Spleen (tissue), 11 donors: ENCODE measurements around the gene CEP63. TPM values are rescaled to one million over a fixed set of nuclear protein-coding genes. Genes with fewer than 3 reads are reported as not detected.

Source experiments
- DNase-seq: peaks from one replicate; pipeline ENCODE4 v3.0.0-alpha.2; 2020
- H3K27ac ChIP-seq, 8 donors: fragments of 200-600 bp; sonication (generic) in 7 of 8; 1 replicate in 4 of 8; 2 replicates in 4 of 8; pipeline versions ENCODE4 v1.5.0 to v1.8.0; 2016 to 2021; ENCODE audit warnings: inconsistent platforms in 4 of 8, mild to moderate bottlenecking in 4 of 8, moderate library complexity in 1 of 8
- H3K27me3 ChIP-seq, 7 donors: fragments of 200-600 bp; sonication (generic) in 6 of 7; replicated peaks in 1 of 7; 1 replicate in 4 of 7; 2 replicates in 3 of 7; pipeline versions ENCODE4 v1.5.0 to v1.8.0; 2016 to 2021; ENCODE audit warnings: inconsistent platforms in 3 of 7, mild to moderate bottlenecking in 1 of 7
- H3K36me3 ChIP-seq, 6 donors: fragments of 200-600 bp; sonication (generic) in 5 of 6; 1 replicate in 4 of 6; 2 replicates in 2 of 6; pipeline versions ENCODE4 v1.5.0 to v1.8.0; 2016 to 2021; ENCODE audit warnings: inconsistent platforms in 2 of 6
- H3K4me1 ChIP-seq, 6 donors: fragments of 200-600 bp; sonication (generic) in 5 of 6; 1 replicate in 3 of 6; 2 replicates in 3 of 6; pipeline versions ENCODE4 v1.5.0 to v1.8.0; 2016 to 2021; ENCODE audit warnings: inconsistent platforms in 3 of 6
- H3K4me3 ChIP-seq, 8 donors: fragments of 200-600 bp; sonication (generic) in 7 of 8; 1 replicate in 4 of 8; 2 replicates in 4 of 8; pipeline versions ENCODE4 v1.5.0 to v1.8.0; 2016 to 2021; ENCODE audit warnings: inconsistent platforms in 4 of 8, mild to moderate bottlenecking in 4 of 8, moderate library complexity in 2 of 8
- H3K9me3 ChIP-seq, 8 donors: fragments of 200-600 bp; sonication (generic) in 7 of 8; 1 replicate in 4 of 8; 2 replicates in 4 of 8; pipeline versions ENCODE4 v1.5.0 to v1.8.0; 2016 to 2021; ENCODE audit warnings: inconsistent platforms in 4 of 8
- CTCF ChIP-seq, 11 experiments: fragments of 200-600 bp in 7 of 11; fragments of 450-650 bp in 4 of 11; sonication (generic) in 4 of 11; IDR thresholded peaks in 8 of 11; conservative IDR thresholded peaks in 3 of 11; 1 replicate in 7 of 11; 2 replicates in 4 of 11; pipeline versions ENCODE4 v1.4.0 to v1.8.0; 2016 to 2021; ENCODE audit warnings: antibody characterized with exemption in 11 of 11, inconsistent platforms in 4 of 11, mild to moderate bottlenecking in 1 of 11
- POLR2A ChIP-seq, 3 donors: fragments of 450-650 bp; IDR thresholded peaks; one replicate each; pipeline ENCODE4 v1.5.1; 2017; ENCODE audit warnings: antibody characterized with exemption in 3 of 3, mild to moderate bottlenecking in 1 of 3
- POLR2AphosphoS5 ChIP-seq, 3 donors: sonication (generic); formaldehyde crosslinking; IDR thresholded peaks; one replicate each; pipeline ENCODE4 v1.5.1; 2017; ENCODE audit warnings: antibody characterized with exemption in 3 of 3
- WGBS, 5 donors: extraction: QIAGEN DNeasy Blood & Tissue Kit in 3 of 5; methylation state at CpG; one replicate each; pipeline versions ENCODE4 v1.1.5 to v1.1.7; 2013 to 2018; 5-methylcytosine and 5-hydroxymethylcytosine counted together
- intact Hi-C: fragments of 100-400 bp; cut with DNase I; formaldehyde crosslinking; loops from one replicate; pipeline ENCODE4 v1.15.0; 2023; ENCODE audit warnings: low total_unique reads
- polyA plus RNA-seq, 3 donors: library from polyadenylated mRNA; stranded (reverse); fragments of 200-250 nt; gene quantifications; one replicate each; pipeline ENCODE4 v1.2.1, GENCODE V29; 2013
- total RNA-seq, 7 donors: library from RNA; depleted of rRNA in 3 of 7; stranded (reverse); fragments of >200 nt in 3 of 7; fragmentation: NEBNext Ultra II Directional in 4 of 7; extraction: Animal tissue kit (Norgen Biotek cat#: 25700) in 4 of 7; gene quantifications; one replicate each; pipeline versions ENCODE4 v1.1.0 to v1.2.1, GENCODE V29; 2016 to 2021
- donor health status: healthy with polysubstance abuse.
- donor health status: DM: no; HTN: no; CAD: no; lungs with moderate emphysema.
- donor health status: DM: no; HTN: no; CAD: no.
- donor health status: Bipolar disorder and iron deficiency.
- donor health status: healthy.
- donor health status: DM: no; HTN: no; CAD: no.
- donor health status: DM: yes; HTN: yes; CAD: no.

CEP63 gene
- total and polyA plus RNA-seq, 10 donors: 13.4 to 37.0 (median 28.1) TPM

- intact Hi-C loops: no loop called here
- TF ChIP-seq POLR2A (IDR thresholded peaks at IDR 0.05): no peak
- TF ChIP-seq CTCF (IDR thresholded peaks at IDR 0.05 in 8 of 11, conservative IDR thresholded peaks at IDR 0.05 in 3 of 11): no peak
- no peak for TF ChIP-seq POLR2AphosphoS5 (IDR thresholded peaks at IDR 0.05)
- Histone ChIP-seq H3K27ac (peak overlapping the region in 1 of 8 donors; percentile 0), H3K27me3 (peaks cover 0 to 16% (median 0%) of the 10 kb centered on the region in 7 donors), H3K4me1 (peaks cover 0 to 52% (median 9%) of the 10 kb centered on the region in 6 donors), H3K4me3 (peak overlapping the region in 1 of 8 donors; percentile 48), H3K9me3 (no peaks in the 10 kb centered on the region), H3K36me3 (no peaks in the 10 kb centered on the region)
- DNase-seq: no peak
- WGBS, 5 donors: 11 to 29% (median 23%) methylated on average over 1 of the region's 1 CpG
These were observed 114.3 kb downstream of the CEP63 start for GRCh38 chr3:134600206-134600605.

DNA sequence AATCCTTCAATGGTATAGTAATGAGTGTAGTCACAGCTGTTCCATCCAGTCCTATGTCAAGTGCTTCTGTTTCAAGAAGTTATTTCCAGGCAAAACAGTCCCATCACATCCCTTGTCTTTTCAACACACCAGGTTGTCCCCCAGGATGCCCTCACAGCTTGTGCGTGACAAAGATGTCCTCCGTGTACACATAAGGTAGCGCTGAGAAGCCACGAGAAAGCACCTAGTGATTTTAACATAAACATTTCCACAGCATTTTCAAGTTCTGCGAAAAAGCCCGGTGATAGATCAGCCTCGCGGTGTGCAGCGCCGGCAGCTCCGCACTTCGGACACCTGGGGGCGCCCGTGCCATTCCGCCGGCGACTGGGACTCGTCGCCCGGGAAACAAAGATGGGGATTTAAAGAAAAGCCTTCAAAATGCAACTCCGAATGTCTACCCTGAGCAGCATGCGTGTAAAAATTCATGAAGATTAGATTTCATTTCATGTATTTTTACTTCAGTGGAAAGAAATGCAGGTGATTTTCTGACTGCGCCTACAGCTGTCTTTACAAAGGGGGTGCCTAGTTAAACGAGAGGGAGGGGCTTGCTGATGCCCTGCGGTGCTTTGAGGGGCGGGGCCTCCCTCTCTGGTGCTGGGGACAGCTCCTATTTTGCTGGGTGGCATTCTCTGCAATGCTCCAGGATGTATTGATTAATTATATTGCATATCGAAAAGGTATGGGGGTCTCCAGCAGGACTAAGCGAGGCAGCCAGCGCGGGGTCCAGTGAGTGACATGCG, 115.0 kb downstream of the CEP63 start:
- H3K27ac ChIP-seq: peak overlapping the region in 1 of 8 donors; percentile 0
- H3K4me1 ChIP-seq: peaks cover 0 to 58% (median 9%) of the 10 kb centered on the region in 6 donors
- H3K9me3 ChIP-seq: no peaks in the 10 kb centered on the region
- H3K27me3 ChIP-seq: peaks cover 0 to 16% (median 0%) of the 10 kb centered on the region in 7 donors
- 13 to 20% (median 15%) methylated on average over 31 of the region's 31 CpGs for WGBS, 5 donors
- intact Hi-C loops: no loop called here
- TF ChIP-seq CTCF (IDR thresholded peaks at IDR 0.05 in 8 of 11, conservative IDR thresholded peaks at IDR 0.05 in 3 of 11) (peak; percentile 51 to 96 (median 88)), POLR2A (IDR thresholded peaks at IDR 0.05) (no peak), POLR2AphosphoS5 (IDR thresholded peaks at IDR 0.05) (no peak)
- peak; percentile 93 for DNase-seq
- peak overlapping the region in 1 of 8 donors; percentile 48 for H3K4me3 ChIP-seq
- H3K36me3 ChIP-seq: no peaks in the 10 kb centered on the region

DNA sequence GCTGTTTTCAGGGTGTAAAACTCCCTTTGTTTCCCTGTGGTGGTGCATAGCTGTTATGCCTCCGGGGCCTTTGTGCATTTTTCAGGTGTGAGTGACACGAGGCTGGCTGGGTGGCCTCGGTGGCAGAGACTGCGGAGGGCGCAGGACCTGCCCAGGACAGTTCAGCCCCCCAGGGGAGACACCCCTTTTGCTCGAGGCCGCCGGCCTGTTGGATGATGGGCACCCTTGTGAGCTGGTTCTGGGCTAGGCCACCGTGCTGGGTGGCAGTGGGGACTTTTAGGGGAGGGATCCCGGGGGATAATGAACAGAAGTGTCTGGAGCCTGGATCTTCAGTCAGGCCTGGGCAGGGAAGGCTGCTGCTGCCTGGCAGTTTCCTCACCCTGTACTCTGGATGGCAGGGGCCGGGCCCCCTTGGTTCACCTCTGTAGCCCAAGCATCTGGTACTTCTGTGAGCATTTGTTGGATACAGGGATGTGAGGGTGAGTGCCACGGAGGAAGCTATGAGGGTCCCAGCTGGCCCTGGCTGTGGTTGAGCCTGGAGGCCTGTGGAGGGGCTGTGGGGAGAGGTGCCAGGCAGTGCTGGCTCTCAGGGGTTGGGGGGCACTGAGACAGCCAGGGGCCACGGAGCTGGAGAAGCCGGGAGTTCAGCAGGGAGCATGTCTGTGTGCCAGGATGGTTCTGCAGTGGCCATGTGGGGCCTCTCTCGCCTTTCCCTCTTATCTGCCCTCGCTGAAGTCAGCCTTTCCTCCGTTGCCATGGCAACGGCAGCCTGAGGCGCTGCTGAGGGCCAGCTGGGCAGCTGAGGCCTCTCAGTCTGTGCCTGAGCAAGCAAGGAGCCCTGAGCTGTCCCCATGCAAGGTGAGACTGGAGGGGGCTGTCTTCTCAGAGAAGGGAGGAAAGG, 115.9 kb downstream of the CEP63 start:
- H3K27me3 ChIP-seq: peaks cover 0 to 23% (median 0%) of the 10 kb centered on the region in 7 donors
- WGBS, 5 donors: 59 to 74% (median 70%) methylated on average over 11 to 19 of the region's 19 CpGs
- H3K4me3 ChIP-seq: no peak overlapping the region
- DNase-seq: no peak
- H3K9me3 ChIP-seq: no peaks in the 10 kb centered on the region
- H3K4me1 ChIP-seq: peaks cover 0 to 67% (median 13%) of the 10 kb centered on the region in 6 donors
- intact Hi-C loops: no loop called here
- H3K36me3 ChIP-seq: no peaks in the 10 kb centered on the region
- no peak overlapping the region for H3K27ac ChIP-seq
- TF ChIP-seq POLR2A (IDR thresholded peaks at IDR 0.05) (no peak), POLR2AphosphoS5 (IDR thresholded peaks at IDR 0.05) (no peak), CTCF (IDR thresholded peaks at IDR 0.05 in 8 of 11, conservative IDR thresholded peaks at IDR 0.05 in 3 of 11) (no peak)
